SIG-M5 (cell line): ENCODE measurements around the gene OCA2.
"Not testable (repeated sequence)": the region's sequence is repeated elsewhere in the genome, so short reads cannot be mapped to it uniquely, and the experiment has no call there.

Source experiments
- DNase-seq: peaks from one replicate; lab custom pipeline; 2025; lab: John Stamatoyannopoulos, UW

The OCA2 gene

GRCh38 chr15:27871078-27871901, 227.8 kb downstream of the OCA2 start:
- DNase-seq, result no peak

DNA sequence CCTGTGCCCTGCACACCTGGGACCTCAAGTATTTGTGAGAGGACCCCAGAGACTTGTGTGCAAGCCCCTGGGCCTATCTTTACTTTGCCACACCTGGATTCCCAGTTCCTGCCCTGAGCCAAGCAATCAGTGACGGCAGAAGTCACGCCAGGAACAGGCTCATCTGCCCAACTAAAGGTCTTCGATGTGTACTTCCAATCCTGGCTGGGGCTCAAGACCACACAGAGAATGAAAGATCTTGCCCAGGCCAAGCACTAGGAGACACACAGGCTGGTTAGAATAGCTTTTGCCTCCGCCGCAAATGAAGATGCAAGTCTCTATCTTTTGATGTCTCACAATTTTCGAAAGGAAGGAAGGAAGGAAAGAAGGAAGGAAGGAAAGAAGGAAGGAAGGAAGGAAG, 228.8 kb downstream of the OCA2 start:
- DNase-seq, result no peak

DNA sequence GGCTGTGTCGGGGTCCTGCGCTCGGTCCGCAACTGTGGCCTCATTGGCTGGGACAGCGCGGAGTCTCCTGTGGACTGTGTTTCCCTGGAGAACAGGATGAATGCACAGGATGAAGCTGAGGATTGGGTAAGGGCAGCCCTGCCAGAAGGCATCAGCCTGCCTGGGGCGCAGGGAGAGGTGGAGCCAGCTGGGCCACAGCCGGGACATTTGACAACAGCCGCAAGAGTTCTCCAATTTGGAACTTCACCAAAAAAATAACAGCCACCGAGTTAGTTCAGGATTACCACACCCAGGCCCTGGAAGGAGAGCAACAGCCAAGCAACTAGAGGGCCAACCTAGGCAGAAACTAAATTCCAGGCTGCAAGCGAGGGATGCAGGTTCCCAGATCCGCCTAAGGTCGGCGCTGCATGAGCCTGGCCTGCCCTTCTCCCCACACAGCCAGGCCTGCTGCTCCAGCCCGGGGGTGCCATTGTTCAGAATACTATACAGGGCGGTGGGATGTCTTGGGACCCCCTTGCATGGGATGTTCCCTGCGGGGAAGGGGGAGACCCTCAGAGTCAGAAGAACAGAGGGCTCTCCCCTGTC, 229.3 kb downstream of the OCA2 start:
- DNase-seq, result no peak

DNA sequence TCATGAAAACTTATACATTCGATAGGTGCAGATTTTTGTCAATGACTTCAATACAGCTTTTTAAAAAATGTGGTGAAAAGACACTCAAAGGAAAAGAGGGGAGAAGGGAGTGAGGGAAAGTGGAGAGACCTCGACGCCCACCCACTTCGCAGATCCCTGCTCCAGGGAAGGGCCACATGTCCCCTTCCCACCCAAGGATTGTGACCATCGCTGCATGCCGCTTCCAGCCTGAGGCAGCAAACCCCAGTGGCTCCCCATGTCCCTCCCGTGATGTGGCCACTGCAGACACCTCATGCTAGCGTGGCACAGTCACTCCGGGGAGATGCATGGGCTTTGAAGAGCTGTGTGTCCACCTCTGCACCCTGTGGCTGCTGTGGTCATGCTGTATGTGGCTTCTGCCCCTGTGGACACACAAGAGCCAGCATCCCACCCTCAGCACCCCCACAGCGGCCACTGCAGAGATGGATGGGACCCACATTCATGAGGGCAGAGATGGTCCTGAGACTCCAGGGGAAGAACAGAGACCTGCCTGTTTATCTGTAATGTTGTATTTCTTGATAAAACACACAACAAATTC, 230.2 kb downstream of the OCA2 start:
- DNase-seq, result no peak

DNA sequence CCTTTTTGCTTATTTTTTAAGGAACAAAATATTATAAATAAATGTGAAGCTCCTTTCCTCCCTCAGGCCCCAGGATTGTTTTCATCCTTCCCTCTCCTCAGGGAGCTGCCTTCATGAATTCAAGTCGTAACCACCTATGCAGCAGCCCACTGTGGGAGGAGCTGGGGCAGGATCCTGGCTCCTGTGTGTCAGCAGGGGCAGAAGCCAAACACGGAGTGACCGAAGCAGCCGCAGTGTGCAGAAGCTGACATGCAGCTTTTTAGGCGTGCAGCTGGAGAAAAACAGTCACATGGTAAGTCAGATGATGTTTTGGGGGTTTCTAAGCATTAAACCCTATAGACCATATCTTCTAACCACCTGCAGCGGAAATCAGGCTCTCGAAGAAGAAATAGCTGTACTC, 231.3 kb downstream of the OCA2 start:
- no peak for DNase-seq

GRCh38 chr15:27866505-27867165, 232.5 kb downstream of the OCA2 start:
- DNase-seq, result no peak

GRCh38 chr15:27865926-27866325, 233.2 kb downstream of the OCA2 start:
- no peak for DNase-seq

GRCh38 chr15:27865323-27865922, 233.7 kb downstream of the OCA2 start:
- no peak for DNase-seq

DNA sequence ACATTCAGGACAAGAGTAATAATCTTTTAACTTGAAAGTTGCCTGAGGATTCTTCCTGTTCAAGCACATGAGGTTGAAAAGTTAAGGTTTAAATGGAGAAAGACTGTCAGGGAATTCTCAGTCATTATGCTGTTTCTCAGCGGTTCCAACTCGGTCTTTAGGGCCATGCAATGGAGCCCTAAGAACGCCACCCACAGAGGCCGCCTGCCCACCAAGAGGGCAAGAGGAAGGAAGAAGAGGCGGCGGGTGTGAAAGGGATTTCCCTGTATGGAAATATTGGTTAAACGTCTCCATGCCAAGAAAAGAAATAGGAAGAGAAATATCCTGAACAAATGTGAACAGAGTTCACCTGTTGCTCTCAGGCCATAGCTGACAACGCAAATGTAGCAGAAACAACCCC, 234.4 kb downstream of the OCA2 start:
- no peak for DNase-seq

GRCh38 chr15:27864086-27864485, 235.0 kb downstream of the OCA2 start:
- no peak for DNase-seq

DNA sequence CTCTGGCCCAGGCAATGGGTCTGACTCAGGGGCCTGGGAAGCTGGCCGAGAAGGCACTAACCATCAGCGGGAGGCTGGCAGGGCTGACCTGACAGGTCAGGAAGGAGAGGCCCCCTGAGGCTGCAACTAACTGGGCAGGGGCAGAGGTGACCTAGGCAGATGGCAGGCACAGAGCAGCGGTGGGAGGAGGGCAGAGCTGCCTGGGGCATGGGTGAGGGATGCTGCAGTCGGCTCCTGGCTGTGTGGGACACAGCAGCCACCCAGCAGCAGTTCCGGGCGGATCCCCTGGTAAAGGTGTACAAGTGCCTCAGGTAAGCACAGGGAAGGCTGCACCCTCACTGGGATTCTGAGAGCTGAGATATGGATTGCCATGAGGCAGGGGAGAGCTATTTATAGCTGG, 236.1 kb downstream of the OCA2 start:
- no peak for DNase-seq

DNA sequence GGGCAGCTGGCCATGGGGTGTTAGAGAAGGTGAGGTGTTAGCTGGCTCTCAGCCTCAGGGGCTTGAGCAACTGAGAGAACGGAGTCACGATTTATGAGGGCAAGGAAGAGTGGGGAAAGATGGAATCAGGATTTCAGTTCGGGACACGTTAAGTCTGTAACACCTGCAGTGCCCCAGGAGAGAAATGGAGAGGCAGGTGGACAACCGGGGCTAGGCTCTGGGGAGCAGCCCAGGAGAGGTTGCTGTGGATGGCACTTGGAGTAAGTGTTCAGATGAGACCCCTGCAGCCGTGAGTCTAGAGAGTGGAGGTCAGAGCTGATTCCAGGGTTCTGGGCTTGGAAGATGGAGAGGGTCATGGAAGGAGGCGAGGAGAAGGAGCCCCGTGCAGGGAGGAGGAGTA, 237.9 kb downstream of the OCA2 start:
- DNase-seq, result no peak

DNA sequence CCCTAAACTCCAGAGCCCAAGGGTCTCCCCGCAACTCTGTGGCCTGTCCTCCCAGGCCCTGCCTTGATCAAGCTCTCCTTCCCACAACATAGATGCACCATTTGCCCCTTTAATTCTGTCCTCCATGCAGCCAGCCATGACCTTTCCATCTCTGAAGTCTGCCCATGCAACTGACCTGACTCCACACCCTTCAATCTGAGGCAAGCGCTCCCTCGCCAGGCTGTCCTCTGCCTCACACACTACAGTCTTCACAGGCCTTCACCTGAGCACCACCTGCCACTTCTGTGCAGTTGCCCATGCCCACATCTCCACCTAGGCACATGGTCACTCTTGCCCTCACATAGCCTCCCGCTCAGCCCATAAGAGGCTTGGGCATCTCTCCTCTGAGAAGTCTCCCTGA, 244.0 kb downstream of the OCA2 start:
- no peak for DNase-seq

DNA sequence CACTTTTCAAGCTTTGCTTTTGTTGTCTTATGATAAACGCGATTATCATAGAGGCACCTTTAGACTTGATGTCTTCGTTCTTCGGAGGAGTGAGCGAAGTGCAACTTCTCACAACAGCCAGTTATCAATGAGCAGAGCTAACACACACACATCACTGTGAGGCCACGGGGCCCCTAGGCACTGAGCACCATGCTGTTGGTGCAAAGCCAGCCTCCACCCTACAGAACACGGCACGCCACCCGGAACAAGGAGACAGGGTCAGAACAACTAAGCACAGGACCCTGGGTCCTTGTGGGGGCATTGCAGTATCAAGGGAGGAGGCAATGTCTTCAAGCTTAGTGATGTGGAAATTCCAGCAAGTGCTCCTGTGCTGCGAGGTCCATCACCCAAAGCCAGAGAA, 244.5 kb downstream of the OCA2 start:
- DNase-seq, result no peak

- DNase-seq, result no peak
Observed at GRCh38 chr15:27853624-27854455, 245.3 kb downstream of the OCA2 start.

- DNase-seq, result no peak
Observed at GRCh38 chr15:27851858-27852210, 247.3 kb downstream of the OCA2 start.

DNA sequence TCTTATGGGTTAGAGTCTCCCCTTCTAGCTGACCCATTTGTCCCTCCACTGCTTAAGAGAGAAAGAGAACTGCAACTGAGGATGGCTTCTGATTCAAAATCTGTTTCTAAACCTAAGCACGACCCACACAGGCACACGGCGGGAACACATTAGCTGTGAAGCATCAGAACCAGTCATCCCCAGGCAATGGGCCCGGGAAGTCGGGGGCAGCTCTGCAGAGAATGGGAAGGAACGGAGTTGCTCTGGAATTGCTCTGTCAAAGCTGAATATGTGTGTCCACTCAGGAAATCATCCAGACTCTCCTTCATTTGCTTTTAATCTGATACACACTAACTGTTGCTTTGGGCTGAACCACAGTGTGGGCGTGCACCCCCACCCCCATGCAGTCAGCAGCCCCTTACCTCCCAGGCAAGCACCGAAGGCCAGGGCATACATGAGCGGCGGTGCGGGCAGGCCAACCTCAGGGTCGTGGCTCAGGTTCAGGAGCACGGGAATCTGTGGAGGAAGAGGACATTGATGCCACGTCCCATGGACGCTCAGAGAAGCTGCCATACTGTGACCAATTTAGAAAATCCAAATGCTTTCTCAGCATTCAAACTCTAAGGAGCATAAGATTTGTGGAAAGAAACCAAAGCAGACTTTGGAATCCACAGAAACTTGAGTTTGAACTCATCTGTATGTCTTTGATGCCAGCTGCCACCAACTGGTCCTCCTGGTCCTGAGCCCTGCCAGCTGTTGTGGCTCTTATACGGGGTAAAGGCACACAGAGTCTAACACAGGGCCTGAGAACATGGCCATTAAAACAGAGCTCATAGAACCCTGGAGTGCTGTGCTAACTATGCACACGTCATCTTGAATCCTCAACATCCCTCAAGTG, 247.9 kb downstream of the OCA2 start:
- no peak for DNase-seq

- DNase-seq, result no peak
Observed at GRCh38 chr15:27850050-27850449, 249.1 kb downstream of the OCA2 start.

GRCh38 chr15:27848936-27849335, 250.2 kb downstream of the OCA2 start:
- DNase-seq, result not testable (repeated sequence)

GRCh38 chr15:27847775-27848710, 251.1 kb downstream of the OCA2 start:
- DNase-seq, result no peak
